Endodermal cell (in vitro differentiated cells): ENCODE results near the gene LONRF2. TPM values are rescaled to one million over a fixed set of nuclear protein-coding genes. Genes with fewer than 3 reads are reported as not detected.

Experiments used
- DNase-seq: peaks from one replicate; pipeline ENCODE4 v3.0.0-alpha.2; 2017
- H3K27ac ChIP-seq: 2 replicates; pipeline ENCODE4 v1.5.1; 2013; ENCODE audit warnings: mild to moderate bottlenecking, low read depth, low read length, moderate library complexity
- H3K27me3 ChIP-seq: 2 replicates; pipeline ENCODE4 v1.6.1; 2013; ENCODE audit warnings: mild to moderate bottlenecking, low read length, moderate library complexity; ENCODE audit not compliant: insufficient read depth, control insufficient read depth, poor library complexity, severe bottlenecking
- H3K36me3 ChIP-seq: 2 replicates; pipeline ENCODE4 v1.7.0; 2013; ENCODE audit warnings: mild to moderate bottlenecking, low read length, moderate library complexity; ENCODE audit not compliant: control insufficient read depth, insufficient read depth
- H3K4me1 ChIP-seq: one replicate; pipeline ENCODE4 v1.7.0; 2013; ENCODE audit warnings: low read length; ENCODE audit not compliant: control insufficient read depth, insufficient read depth
- H3K4me3 ChIP-seq: 2 replicates; pipeline ENCODE4 v1.5.1; 2013; ENCODE audit warnings: mild to moderate bottlenecking, low read length, moderate library complexity
- H3K9ac ChIP-seq: 2 replicates; pipeline ENCODE4 v1.6.1; 2013; ENCODE audit warnings: mild to moderate bottlenecking, low read length, moderate library complexity; ENCODE audit not compliant: poor library complexity, severe bottlenecking; ENCODE audit errors: extremely low read depth
- H3K9me3 ChIP-seq: 2 replicates; pipeline ENCODE4 v1.6.1; 2013; ENCODE audit warnings: mild to moderate bottlenecking, low read length, moderate library complexity; ENCODE audit not compliant: control insufficient read depth
- H3K27ac Mint-ChIP-seq: 2 replicates; pipeline ENCODE4 v1.8.0; 2020; ENCODE audit warnings: mixed read lengths
- H3K27me3 Mint-ChIP-seq: 2 replicates; pipeline ENCODE4 v1.8.0; 2021; ENCODE audit warnings: mild to moderate bottlenecking, mixed read lengths; ENCODE audit not compliant: insufficient read depth
- H3K36me3 Mint-ChIP-seq: 2 replicates; pipeline ENCODE4 v1.8.0; 2020; ENCODE audit warnings: low read depth, mixed read lengths
- H3K4me1 Mint-ChIP-seq: 2 replicates; pipeline ENCODE4 v1.8.0; 2020; ENCODE audit warnings: mixed read lengths
- H3K4me3 Mint-ChIP-seq: 2 replicates; pipeline ENCODE4 v1.8.0; 2020; ENCODE audit warnings: mild to moderate bottlenecking, moderate library complexity, mixed read lengths
- H3K9me3 Mint-ChIP-seq: 2 replicates; pipeline ENCODE4 v1.8.0; 2020; ENCODE audit warnings: mild to moderate bottlenecking, mixed read lengths
- CTCF ChIP-seq: fragments of 200-600 bp; sonication (generic); conservative IDR thresholded peaks from 2 replicates; pipeline ENCODE4 v1.5.0; 2021; ENCODE audit warnings: antibody characterized with exemption, mild to moderate bottlenecking
- WGBS, 2 experiments: methylation state at CpG; one replicate each; pipeline versions ENCODE4 v1.1.5 to v1.1.7; 2013; ENCODE audit warnings: missing lambda C conversion rate in 2 of 2, mixed read lengths in 1 of 2; ENCODE audit not compliant: insufficient coverage in 1 of 2, insufficient read length in 1 of 2; 5-methylcytosine and 5-hydroxymethylcytosine counted together
- total RNA-seq, 2 donors: library from RNA; stranded (reverse); fragmentation: NEBNext Ultra II Directional in 1 of 2; extraction: Animal tissue kit (Norgen Biotek cat#: 25700) in 1 of 2; gene quantifications; 2 replicates in 1 of 2; 3 replicates in 1 of 2; pipeline ENCODE4 v1.2.1, GENCODE V29; 2021

LONRF2 gene
- total RNA-seq, 2 donors from 2014 or later: 0.40 to 0.71 TPM

GRCh38 chr2:100269889-100270288, 52.4 kb downstream of the LONRF2 start:
- no peaks in the 10 kb centered on the region for H3K9me3 ChIP-seq
- no peak overlapping the region for H3K4me3 Mint-ChIP-seq
- no peak for TF ChIP-seq CTCF
- H3K4me1 ChIP-seq: no peaks in the 10 kb centered on the region
- peak; percentile 13 for DNase-seq
- H3K4me3 ChIP-seq: no peak overlapping the region
- no peaks in the 10 kb centered on the region for H3K36me3 ChIP-seq
- 81 to 92% methylated on average over 2 to 5 of the region's 5 CpGs for WGBS, 2 experiments
- H3K36me3 Mint-ChIP-seq: no peaks in the 10 kb centered on the region
- H3K4me1 Mint-ChIP-seq: no peaks in the 10 kb centered on the region
- no peak overlapping the region for H3K27ac Mint-ChIP-seq
- H3K9me3 Mint-ChIP-seq: peaks cover 5% of the 10 kb centered on the region
- H3K27ac ChIP-seq: no peak overlapping the region
- H3K9ac ChIP-seq: no peak overlapping the region
- H3K27me3 Mint-ChIP-seq: no peaks in the 10 kb centered on the region
- H3K27me3 ChIP-seq: no peaks in the 10 kb centered on the region

GRCh38 chr2:100268986-100269385, 53.3 kb downstream of the LONRF2 start:
- TF ChIP-seq CTCF: no peak
- no peak overlapping the region for H3K27ac ChIP-seq
- peaks cover 5% of the 10 kb centered on the region for H3K9me3 Mint-ChIP-seq
- no peaks in the 10 kb centered on the region for H3K4me1 Mint-ChIP-seq
- H3K4me3 Mint-ChIP-seq: no peak overlapping the region
- H3K36me3 ChIP-seq: no peaks in the 10 kb centered on the region
- 89 to 95% methylated on average over 4 of the region's 4 CpGs for WGBS, 2 experiments
- H3K27me3 ChIP-seq: no peaks in the 10 kb centered on the region
- no peaks in the 10 kb centered on the region for H3K36me3 Mint-ChIP-seq
- no peaks in the 10 kb centered on the region for H3K27me3 Mint-ChIP-seq
- no peak for DNase-seq
- H3K27ac Mint-ChIP-seq: no peak overlapping the region
- H3K4me1 ChIP-seq: no peaks in the 10 kb centered on the region
- H3K9ac ChIP-seq: no peak overlapping the region
- no peak overlapping the region for H3K4me3 ChIP-seq
- no peaks in the 10 kb centered on the region for H3K9me3 ChIP-seq

GRCh38 chr2:100267751-100268150, 54.5 kb downstream of the LONRF2 start:
- Mint-ChIP-seq H3K36me3 (no peaks in the 10 kb centered on the region), H3K9me3 (peaks cover 5% of the 10 kb centered on the region), H3K4me3 (no peak overlapping the region), H3K4me1 (no peaks in the 10 kb centered on the region), H3K27me3 (no peaks in the 10 kb centered on the region), H3K27ac (no peak overlapping the region)
- Histone ChIP-seq H3K4me3 (no peak overlapping the region), H3K27ac (no peak overlapping the region), H3K4me1 (no peaks in the 10 kb centered on the region), H3K9ac (no peak overlapping the region), H3K36me3 (no peaks in the 10 kb centered on the region), H3K9me3 (no peaks in the 10 kb centered on the region), H3K27me3 (no peaks in the 10 kb centered on the region)
- 88 to 90% methylated on average over 2 of the region's 2 CpGs for WGBS, 2 experiments
- no peak for TF ChIP-seq CTCF
- no peak for DNase-seq
